Neural progenitor cell (in vitro differentiated cells): ENCODE measurements around the gene UBXN7. TPM values are rescaled to one million over a fixed set of nuclear protein-coding genes. Genes with fewer than 3 reads are reported as not detected.

Experiments used
- DNase-seq: peaks from one replicate; pipeline ENCODE4 v3.0.0-alpha.2; 2016; ENCODE audit warnings: low spot score
- H2AFZ ChIP-seq: fragments of 200-600 bp; sonication (generic); replicated peaks from 2 replicates; pipeline ENCODE4 v1.6.1; 2016; ENCODE audit warnings: antibody characterized with exemption
- H3F3A ChIP-seq: fragments of 200-600 bp; sonication (generic); 2 replicates; pipeline ENCODE4 v1.6.1; 2016; ENCODE audit warnings: antibody characterized with exemption, low read depth
- H3K27ac ChIP-seq: fragments of 200-600 bp; sonication (generic); 2 replicates; pipeline ENCODE4 v1.5.1; 2016; ENCODE audit warnings: mild to moderate bottlenecking
- H3K27me3 ChIP-seq: fragments of 200-600 bp; sonication (generic); 2 replicates; pipeline ENCODE4 v1.6.1; 2016; ENCODE audit warnings: mild to moderate bottlenecking, moderate library complexity
- H3K36me3 ChIP-seq: fragments of 200-600 bp; sonication (generic); 2 replicates; pipeline ENCODE4 v1.5.1; 2016
- H3K4me1 ChIP-seq: fragments of 200-600 bp; sonication (generic); 2 replicates; pipeline ENCODE4 v1.6.1; 2016; ENCODE audit warnings: mixed run types
- H3K4me2 ChIP-seq: fragments of 200-600 bp; sonication (generic); 2 replicates; pipeline ENCODE4 v1.6.1; 2016
- H3K4me3 ChIP-seq: fragments of 200-600 bp; sonication (generic); 2 replicates; pipeline ENCODE4 v1.5.1; 2016
- H3K79me2 ChIP-seq: fragments of 200-600 bp; sonication (generic); 2 replicates; pipeline ENCODE4 v1.6.1; 2016; ENCODE audit warnings: low read depth
- H3K9ac ChIP-seq: fragments of 200-600 bp; sonication (generic); 2 replicates; pipeline ENCODE4 v1.6.1; 2016
- H3K9me3 ChIP-seq: fragments of 200-600 bp; sonication (generic); 2 replicates; pipeline ENCODE4 v1.5.1; 2016; ENCODE audit warnings: low read depth
- H4K20me1 ChIP-seq: fragments of 200-600 bp; sonication (generic); 2 replicates; pipeline ENCODE4 v1.6.1; 2016; ENCODE audit warnings: low read depth
- H3K27ac Mint-ChIP-seq: 3 replicates; pipeline ENCODE4 v1.8.0; 2021; ENCODE audit warnings: mixed read lengths
- H3K27me3 Mint-ChIP-seq: 2 replicates; pipeline ENCODE4 v1.8.0; 2022; ENCODE audit warnings: low read depth, mild to moderate bottlenecking, inconsistent platforms, moderate library complexity, mixed read lengths; ENCODE audit not compliant: insufficient read depth
- H3K36me3 Mint-ChIP-seq: 3 replicates; pipeline ENCODE4 v1.8.0; 2021; ENCODE audit warnings: mixed read lengths
- H3K4me1 Mint-ChIP-seq: 3 replicates; pipeline ENCODE4 v1.8.0; 2021; ENCODE audit warnings: mixed read lengths
- H3K4me3 Mint-ChIP-seq: 3 replicates; pipeline ENCODE4 v1.8.0; 2021; ENCODE audit warnings: mild to moderate bottlenecking, moderate library complexity, mixed read lengths
- H3K9me3 Mint-ChIP-seq: 3 replicates; pipeline ENCODE4 v1.8.0; 2020; ENCODE audit warnings: mixed read lengths
- CTCF ChIP-seq: fragments of 200-600 bp; sonication (generic); IDR thresholded peaks from 2 replicates; pipeline ENCODE4 v1.5.1; 2017; ENCODE audit warnings: antibody characterized with exemption, mild to moderate bottlenecking
- EZH2 ChIP-seq: fragments of 200-600 bp; sonication (generic); IDR thresholded peaks from 2 replicates; pipeline ENCODE4 v1.6.1; 2017; ENCODE audit warnings: antibody characterized with exemption, mild to moderate bottlenecking, moderate library complexity
- EZH2phosphoT487 ChIP-seq: fragments of 200-600 bp; sonication (generic); IDR thresholded peaks from 2 replicates; pipeline ENCODE4 v1.6.1; 2017; ENCODE audit warnings: antibody characterized with exemption
- total RNA-seq: library from RNA; depleted of rRNA; stranded (reverse); fragments of >200 nt; gene quantifications from 2 replicates; pipeline ENCODE4 v1.2.3, GENCODE V29; 2015; ENCODE audit warnings: low replicate concordance

Gene UBXN7
- total RNA-seq, 1 donor from 2014 or later, result 68.7 TPM

GRCh38 chr3:196419386-196419785 lies 12.8 kb downstream of the UBXN7 start:
- H3K4me1 ChIP-seq, result peaks cover 6% of the 10 kb centered on the region
- no peaks in the 10 kb centered on the region for H3K36me3 ChIP-seq
- H4K20me1 ChIP-seq, result peaks cover 93% of the 10 kb centered on the region
- H3K9me3 ChIP-seq, result no peaks in the 10 kb centered on the region
- H3K9ac ChIP-seq, result no peak overlapping the region
- no peak overlapping the region for H3K4me3 ChIP-seq
- Mint-ChIP-seq H3K36me3 (peaks cover 51% of the 10 kb centered on the region), H3K27ac (no peak overlapping the region), H3K4me1 (no peaks in the 10 kb centered on the region), H3K4me3 (no peak overlapping the region), H3K27me3 (peaks cover 6% of the 10 kb centered on the region), H3K9me3 (peaks cover 47% of the 10 kb centered on the region)
- DNase-seq, result no peak
- H3K79me2 ChIP-seq, result peaks cover 100% of the 10 kb centered on the region
- no peak overlapping the region for H2AFZ ChIP-seq
- H3K4me2 ChIP-seq, result no peak overlapping the region
- TF ChIP-seq EZH2 (no peak), EZH2phosphoT487 (no peak), CTCF (no peak)
- no peaks in the 10 kb centered on the region for H3K27me3 ChIP-seq
- no peak overlapping the region for H3K27ac ChIP-seq
- no peaks in the 10 kb centered on the region for H3F3A ChIP-seq

- no peak overlapping the region for H3K4me3 ChIP-seq
- H3K36me3 Mint-ChIP-seq, result peaks cover 52% of the 10 kb centered on the region
- no peak overlapping the region for H2AFZ ChIP-seq
- H4K20me1 ChIP-seq, result peaks cover 94% of the 10 kb centered on the region
- peaks cover 6% of the 10 kb centered on the region for H3K27me3 Mint-ChIP-seq
- H3K4me1 Mint-ChIP-seq, result no peaks in the 10 kb centered on the region
- H3K4me2 ChIP-seq, result no peak overlapping the region
- TF ChIP-seq CTCF (no peak), EZH2phosphoT487 (no peak), EZH2 (no peak)
- peaks cover 100% of the 10 kb centered on the region for H3K79me2 ChIP-seq
- H3K27me3 ChIP-seq, result no peaks in the 10 kb centered on the region
- no peak overlapping the region for H3K9ac ChIP-seq
- H3F3A ChIP-seq, result no peaks in the 10 kb centered on the region
- no peak for DNase-seq
- no peak overlapping the region for H3K27ac Mint-ChIP-seq
- H3K27ac ChIP-seq, result no peak overlapping the region
- no peaks in the 10 kb centered on the region for H3K36me3 ChIP-seq
- peaks cover 50% of the 10 kb centered on the region for H3K9me3 Mint-ChIP-seq
- no peaks in the 10 kb centered on the region for H3K9me3 ChIP-seq
- H3K4me3 Mint-ChIP-seq, result no peak overlapping the region
- peaks cover 6% of the 10 kb centered on the region for H3K4me1 ChIP-seq
Observed at GRCh38 chr3:196418601-196419000, 13.6 kb downstream of the UBXN7 start.

GRCh38 chr3:196414469-196414868 lies 17.8 kb downstream of the UBXN7 start:
- no peaks in the 10 kb centered on the region for H3K27me3 ChIP-seq
- no peaks in the 10 kb centered on the region for H3K4me1 ChIP-seq
- no peak overlapping the region for H3K27ac ChIP-seq
- Mint-ChIP-seq H3K4me3 (no peak overlapping the region), H3K4me1 (no peaks in the 10 kb centered on the region), H3K9me3 (peaks cover 58% of the 10 kb centered on the region), H3K36me3 (peaks cover 53% of the 10 kb centered on the region), H3K27me3 (peaks cover 6% of the 10 kb centered on the region), H3K27ac (no peak overlapping the region)
- H3K4me2 ChIP-seq, result no peak overlapping the region
- H4K20me1 ChIP-seq, result peaks cover 60% of the 10 kb centered on the region
- H3K79me2 ChIP-seq, result peaks cover 100% of the 10 kb centered on the region
- DNase-seq, result no peak
- no peak overlapping the region for H3K9ac ChIP-seq
- H2AFZ ChIP-seq, result no peak overlapping the region
- no peak overlapping the region for H3K4me3 ChIP-seq
- no peaks in the 10 kb centered on the region for H3K36me3 ChIP-seq
- no peaks in the 10 kb centered on the region for H3F3A ChIP-seq
- H3K9me3 ChIP-seq, result no peaks in the 10 kb centered on the region
- no peak for TF ChIP-seq EZH2phosphoT487
- TF ChIP-seq CTCF, result no peak
- no peak for TF ChIP-seq EZH2
